Fibroblast of lung (primary cell): Measurements from ENCODE around the gene CATSPERE. TPM values are rescaled to one million over a fixed set of nuclear protein-coding genes. Genes with fewer than 3 reads are reported as not detected.
A peak's percentile ranks its signal among the peaks of the same experiment; 100 is the strongest.

Source experiments
- DNase-seq, 2 donors: peaks; one replicate each; pipeline versions ENCODE4 v3.0.0 to v3.0.0-alpha.2; 2010; ENCODE audit warnings: low read depth in 2 of 2
- H2AFZ ChIP-seq: 2 replicates; pipeline ENCODE4 v1.5.1; 2012; ENCODE audit warnings: low read length, control low read depth, inconsistent platforms
- H3K27ac ChIP-seq: 2 replicates; pipeline ENCODE4 v1.5.1; 2011; ENCODE audit warnings: low read length, control low read depth; ENCODE audit not compliant: insufficient read depth
- H3K27me3 ChIP-seq: 2 replicates; pipeline ENCODE4 v1.5.1; 2011; ENCODE audit warnings: mild to moderate bottlenecking, low read length; ENCODE audit not compliant: control insufficient read depth, insufficient read depth
- H3K36me3 ChIP-seq: 2 replicates; pipeline ENCODE4 v1.5.1; 2011; ENCODE audit warnings: low read length; ENCODE audit not compliant: control insufficient read depth, insufficient read depth
- H3K4me1 ChIP-seq: 2 replicates; pipeline ENCODE4 v1.5.1; 2011; ENCODE audit warnings: low read length; ENCODE audit not compliant: control insufficient read depth, insufficient read depth; ENCODE audit errors: extremely low read depth
- H3K4me2 ChIP-seq: 2 replicates; pipeline ENCODE4 v1.5.1; 2011; ENCODE audit warnings: low read length, control low read depth; ENCODE audit not compliant: insufficient read depth; ENCODE audit errors: extremely low read depth
- H3K4me3 ChIP-seq, 4 experiments: fragments of 200-600 bp in 1 of 4; sonication (generic) in 1 of 4; replicated peaks in 1 of 4; 2 replicates each; pipeline ENCODE4 v1.5.1; 2011 to 2016; ENCODE audit warnings: low read length in 4 of 4, low read depth in 3 of 4, mild to moderate bottlenecking in 3 of 4, control low read depth in 2 of 4, inconsistent platforms in 1 of 4, mixed read lengths in 1 of 4; ENCODE audit not compliant: insufficient read depth in 1 of 4; ENCODE audit errors: control extremely low read depth in 1 of 4
- H3K79me2 ChIP-seq: 2 replicates; pipeline ENCODE4 v1.5.1; 2012; ENCODE audit warnings: mild to moderate bottlenecking, low read length, inconsistent platforms; ENCODE audit not compliant: control insufficient read depth, insufficient read depth
- H3K9ac ChIP-seq: 2 replicates; pipeline ENCODE4 v1.5.1; 2011; ENCODE audit warnings: mild to moderate bottlenecking, low read length, control low read depth; ENCODE audit not compliant: insufficient read depth
- H3K9me3 ChIP-seq: 2 replicates; pipeline ENCODE4 v1.5.1; 2012; ENCODE audit warnings: low read depth, low read length; ENCODE audit not compliant: control insufficient read depth, insufficient read depth
- H4K20me1 ChIP-seq: 2 replicates; pipeline ENCODE4 v1.5.1; 2011; ENCODE audit warnings: low read length; ENCODE audit not compliant: control insufficient read depth, insufficient read depth; ENCODE audit errors: extremely low read depth
- EZH2 ChIP-seq: IDR thresholded peaks from 2 replicates; pipeline ENCODE4 v1.5.1; 2012; ENCODE audit warnings: low read length, control low read depth, mild to moderate bottlenecking; ENCODE audit errors: missing control alignments
- polyA plus RNA-seq, 2 donors: library from polyadenylated mRNA; depleted of rRNA in 1 of 2; stranded (reverse) in 1 of 2; unstranded in 1 of 2; fragments of >200 nt; gene quantifications; 2 replicates each; pipeline ENCODE4 v1.2.1, GENCODE V29; 2011 to 2012; ENCODE audit warnings: missing spikeins in 1 of 2
- total RNA-seq: library from RNA; depleted of rRNA; stranded (reverse); fragments of >200 nt; gene quantifications from 2 replicates; pipeline ENCODE4 v1.2.1, GENCODE V29; 2014
- TF ChIP-seq, protein P1 (sequence below), 2 donors: IDR thresholded peaks in 1 of 2; conservative IDR thresholded peaks in 1 of 2; 1 replicate in 1 of 2; 2 replicates in 1 of 2; pipeline ENCODE4 v1.5.1; 2011 to 2012; ENCODE audit warnings: low read length in 2 of 2, control low read depth in 1 of 2, inconsistent platforms in 1 of 2, low read depth in 1 of 2, mild to moderate bottlenecking in 1 of 2

Gene CATSPERE
- total and polyA plus RNA-seq, 2 donors (not counting 1 experiment from before 2014, with no cell fraction given), result 0.59 to 0.99 TPM

DNA sequence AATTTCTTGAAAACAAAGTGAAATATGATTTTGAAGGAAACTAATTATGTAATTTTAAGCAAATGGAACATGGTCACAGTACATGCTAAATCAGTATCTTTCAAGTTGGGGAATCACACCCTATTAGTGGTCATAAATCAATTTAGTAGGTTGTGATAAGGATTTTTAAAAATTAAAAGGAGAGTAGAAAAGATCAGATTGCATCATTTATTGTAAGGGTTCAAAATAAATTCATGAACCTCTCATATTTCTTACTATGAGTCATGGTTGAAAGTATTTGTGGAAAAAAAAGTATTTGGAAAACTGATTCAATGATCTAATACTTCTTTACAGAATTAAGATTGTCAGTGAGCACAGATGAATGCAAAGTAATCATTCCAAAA is 24.0 kb upstream of the CATSPERE start:
- peaks cover 16% of the 10 kb centered on the region for H3K4me1 ChIP-seq
- no peak overlapping the region for H2AFZ ChIP-seq
- no peak overlapping the region for H3K4me2 ChIP-seq
- H4K20me1 ChIP-seq, result no peaks in the 10 kb centered on the region
- peak; percentile 60 to 65 for DNase-seq
- no peaks in the 10 kb centered on the region for H3K27me3 ChIP-seq
- H3K9me3 ChIP-seq, result no peaks in the 10 kb centered on the region
- H3K9ac ChIP-seq, result no peak overlapping the region
- peaks cover 35% of the 10 kb centered on the region for H3K79me2 ChIP-seq
- H3K27ac ChIP-seq, result peak overlapping the region; percentile 30
- H3K36me3 ChIP-seq, result peaks cover 1% of the 10 kb centered on the region
- TF ChIP-seq EZH2, result no peak
- TF ChIP-seq, protein P1, sequence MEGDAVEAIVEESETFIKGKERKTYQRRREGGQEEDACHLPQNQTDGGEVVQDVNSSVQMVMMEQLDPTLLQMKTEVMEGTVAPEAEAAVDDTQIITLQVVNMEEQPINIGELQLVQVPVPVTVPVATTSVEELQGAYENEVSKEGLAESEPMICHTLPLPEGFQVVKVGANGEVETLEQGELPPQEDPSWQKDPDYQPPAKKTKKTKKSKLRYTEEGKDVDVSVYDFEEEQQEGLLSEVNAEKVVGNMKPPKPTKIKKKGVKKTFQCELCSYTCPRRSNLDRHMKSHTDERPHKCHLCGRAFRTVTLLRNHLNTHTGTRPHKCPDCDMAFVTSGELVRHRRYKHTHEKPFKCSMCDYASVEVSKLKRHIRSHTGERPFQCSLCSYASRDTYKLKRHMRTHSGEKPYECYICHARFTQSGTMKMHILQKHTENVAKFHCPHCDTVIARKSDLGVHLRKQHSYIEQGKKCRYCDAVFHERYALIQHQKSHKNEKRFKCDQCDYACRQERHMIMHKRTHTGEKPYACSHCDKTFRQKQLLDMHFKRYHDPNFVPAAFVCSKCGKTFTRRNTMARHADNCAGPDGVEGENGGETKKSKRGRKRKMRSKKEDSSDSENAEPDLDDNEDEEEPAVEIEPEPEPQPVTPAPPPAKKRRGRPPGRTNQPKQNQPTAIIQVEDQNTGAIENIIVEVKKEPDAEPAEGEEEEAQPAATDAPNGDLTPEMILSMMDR (conservative IDR thresholded peaks at IDR 0.05 in 1 of 2, IDR thresholded peaks at IDR 0.05 in 1 of 2; ENCODE audit: low read depth in 1 of 2, low read length in 2 of 2), result no peak
- H3K4me3 ChIP-seq, result no peak overlapping the region

DNA sequence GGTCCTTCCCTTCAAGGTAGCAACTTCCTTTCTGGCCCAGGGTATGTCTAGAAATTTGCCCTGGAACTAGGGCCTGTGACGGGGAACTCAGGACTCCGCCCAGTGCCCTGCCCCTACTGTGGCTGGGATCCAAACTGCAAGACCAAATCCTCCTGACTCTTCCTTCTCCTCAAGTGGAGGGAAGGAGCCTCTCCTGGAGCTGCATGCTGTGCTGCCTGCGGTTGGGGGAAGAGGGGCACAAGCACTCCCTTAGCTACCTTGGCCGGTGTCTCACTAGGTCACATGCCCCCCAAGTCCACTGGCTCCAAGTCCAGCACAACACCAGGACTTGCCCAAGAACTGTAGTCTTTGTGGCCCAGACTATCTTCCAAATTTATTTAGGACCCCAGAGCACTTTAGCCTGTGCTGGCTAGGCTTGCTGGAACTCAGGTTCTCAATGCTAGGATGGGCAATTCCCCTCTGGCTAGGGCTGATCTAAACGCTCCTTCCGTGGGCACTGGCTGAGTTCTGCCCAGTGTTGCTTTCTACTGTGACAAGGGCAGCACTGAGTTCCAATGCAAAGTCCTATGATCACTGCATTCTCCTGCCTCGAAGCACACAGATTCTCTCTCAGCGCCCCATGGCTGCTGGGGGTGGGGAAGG is 21.6 kb upstream of the CATSPERE start:
- Histone ChIP-seq H3K36me3 (no peaks in the 10 kb centered on the region), H4K20me1 (no peaks in the 10 kb centered on the region), H3K79me2 (peaks cover 55% of the 10 kb centered on the region), H2AFZ (no peak overlapping the region), H3K4me3 (no peak overlapping the region), H3K9me3 (no peaks in the 10 kb centered on the region), H3K4me1 (peaks cover 17% of the 10 kb centered on the region), H3K27me3 (no peaks in the 10 kb centered on the region), H3K4me2 (no peak overlapping the region), H3K9ac (no peak overlapping the region), H3K27ac (no peak overlapping the region)
- TF ChIP-seq EZH2, result no peak
- TF ChIP-seq, protein P1 (conservative IDR thresholded peaks at IDR 0.05 in 1 of 2, IDR thresholded peaks at IDR 0.05 in 1 of 2; ENCODE audit: low read depth in 1 of 2, low read length in 2 of 2), result no peak
- DNase-seq, result no peak

DNA sequence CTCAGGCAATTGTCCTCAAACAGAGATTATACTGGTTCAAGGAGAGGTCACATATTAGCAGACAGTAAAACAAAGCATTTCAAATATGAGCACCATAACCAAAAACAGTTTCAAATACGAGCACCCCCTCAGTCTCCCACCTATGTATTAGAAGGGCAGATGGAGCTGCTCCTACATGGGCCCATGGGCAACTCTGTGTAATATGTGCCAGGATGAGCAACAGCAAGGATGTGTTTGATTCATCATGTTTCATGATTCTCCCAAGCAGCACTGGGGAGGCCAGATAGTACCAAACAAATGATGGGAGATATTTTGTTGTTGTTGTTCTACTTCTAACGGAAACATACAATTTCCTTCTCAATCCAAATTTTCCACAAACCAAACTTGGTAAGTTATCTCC is 18.2 kb upstream of the CATSPERE start:
- Histone ChIP-seq H3K27ac (no peak overlapping the region), H4K20me1 (no peaks in the 10 kb centered on the region), H3K9me3 (no peaks in the 10 kb centered on the region), H3K9ac (no peak overlapping the region), H3K4me1 (peaks cover 12% of the 10 kb centered on the region), H3K27me3 (no peaks in the 10 kb centered on the region), H3K4me3 (no peak overlapping the region), H3K79me2 (peaks cover 81% of the 10 kb centered on the region), H2AFZ (no peak overlapping the region), H3K4me2 (no peak overlapping the region), H3K36me3 (no peaks in the 10 kb centered on the region)
- DNase-seq, result no peak
- TF ChIP-seq, protein P1 (conservative IDR thresholded peaks at IDR 0.05 in 1 of 2, IDR thresholded peaks at IDR 0.05 in 1 of 2; ENCODE audit: low read depth in 1 of 2, low read length in 2 of 2), result no peak
- no peak for TF ChIP-seq EZH2
